Panc1 (cell line): Measurements from ENCODE around the gene GALNT15. TPM values are rescaled to one million over a fixed set of nuclear protein-coding genes. Genes with fewer than 3 reads are reported as not detected.

Experiments used
- ATAC-seq: fragments of 200-7000 bp; cut with Tn5 transposase; 2 replicates; pipeline ENCODE4 v1.9.1; 2020; ENCODE audit warnings: mild to moderate bottlenecking, moderate library complexity
- BruUV-seq: library from RNA; stranded (reverse); fragments of 400-500 nt; replicated peaks from 2 replicates; lab custom pipeline; 2021; lab: Mats Ljungman, UMichigan
- CTCF ChIA-PET: fragments of 300-600 bp; sonication (Branson Sonifier 250); formaldehyde crosslinking; loops from one replicate; lab custom pipeline; 2022; ENCODE audit warnings: antibody characterized with exemption; lab: Charles Lee
- POLR2A ChIA-PET: fragments of 300-600 bp; sonication (Branson Sonifier 250); formaldehyde crosslinking; loops from one replicate; lab custom pipeline; 2022; ENCODE audit warnings: antibody characterized with exemption; lab: Charles Lee
- DNase-seq: peaks from one replicate; pipeline ENCODE4 v3.0.0-alpha.2; 2010; ENCODE audit warnings: low read depth, low spot score
- H3K27ac ChIP-seq: 2 replicates; pipeline ENCODE4 v1.5.1; 2011; ENCODE audit warnings: mild to moderate bottlenecking, low read length, inconsistent platforms
- H3K27me3 ChIP-seq: fragments of 200-500 bp; sonication (Bioruptor generic); 2 replicates; pipeline ENCODE4 v1.6.0; 2014; ENCODE audit warnings: low read length, inconsistent platforms; ENCODE audit not compliant: control insufficient read depth, insufficient read depth
- H3K36me3 ChIP-seq: fragments of 200-500 bp; sonication (Bioruptor generic); 2 replicates; pipeline ENCODE4 v1.5.1; 2014; ENCODE audit warnings: inconsistent platforms, mild to moderate bottlenecking, low read length, moderate library complexity; ENCODE audit not compliant: control insufficient read depth, insufficient read depth
- H3K4me1 ChIP-seq: 2 replicates; pipeline ENCODE4 v1.5.1; 2011; ENCODE audit warnings: inconsistent platforms, mild to moderate bottlenecking, low read length, moderate library complexity; ENCODE audit not compliant: control insufficient read depth, insufficient read depth
- H3K4me3 ChIP-seq, 2 experiments: 2 replicates each; pipeline ENCODE4 v1.5.1; 2011 to 2012; ENCODE audit warnings: low read depth in 2 of 2, low read length in 2 of 2, mild to moderate bottlenecking in 2 of 2, inconsistent platforms in 1 of 2, moderate library complexity in 1 of 2
- H3K9me3 ChIP-seq: fragments of 200-500 bp; sonication (Bioruptor generic); 2 replicates; pipeline ENCODE4 v1.5.1; 2014; ENCODE audit warnings: low read depth, mild to moderate bottlenecking, inconsistent platforms, low read length, moderate library complexity; ENCODE audit not compliant: control insufficient read depth, insufficient read depth
- POLR2AphosphoS5 ChIP-seq: IDR thresholded peaks from 2 replicates; pipeline ENCODE4 v1.6.1; 2012; ENCODE audit warnings: mild to moderate bottlenecking, low read depth, low read length, moderate library complexity
- REST ChIP-seq, 2 experiments: IDR thresholded peaks; 2 replicates each; pipeline ENCODE4 v1.6.1; 2011 to 2012; ENCODE audit warnings: low read depth in 2 of 2, control low read depth in 1 of 2, low read length in 1 of 2, mild to moderate bottlenecking in 1 of 2, moderate library complexity in 1 of 2; ENCODE audit not compliant: insufficient read depth in 1 of 2
- SIN3A ChIP-seq: IDR thresholded peaks from 2 replicates; pipeline ENCODE4 v1.6.1; 2012; ENCODE audit warnings: low read depth, mild to moderate bottlenecking, low read length, moderate library complexity, borderline replicate concordance; ENCODE audit not compliant: insufficient read depth
- TCF7L2 ChIP-seq: IDR thresholded peaks from 2 replicates; pipeline ENCODE4 v1.6.1; 2011; ENCODE audit warnings: mild to moderate bottlenecking, low read depth, low read length, inconsistent platforms
- in situ Hi-C: cut with HindIII; loops from 2 replicates; pipeline ENCODE4 v1.10.0; 2016; ENCODE audit warnings: low sequenced_read_pairs, low pct_unique_long_range_greater_than_20kb
- intact Hi-C: fragments of 100-400 bp; cut with micrococcal nuclease; formaldehyde crosslinking; loops from one replicate; pipeline ENCODE4 v1.10.0; 2022; ENCODE audit not compliant: unreplicated experiment
- total RNA-seq: library from RNA; stranded (reverse); gene quantifications from one replicate; pipeline ENCODE4 v1.2.1, GENCODE V29; 2021; ENCODE audit not compliant: unreplicated experiment
- TF ChIP-seq, protein P1 (sequence below): fragments of 450-650 bp; IDR thresholded peaks from 2 replicates; pipeline ENCODE4 v1.5.1; 2017; ENCODE audit warnings: mild to moderate bottlenecking

GALNT15 gene
- total RNA-seq, 1 experiment from 2014 or later: 0.10 TPM

GRCh38 chr3:16236030-16236639 is 61.7 kb downstream of the GALNT15 start:
- Histone ChIP-seq H3K27me3 (no peaks in the 10 kb centered on the region), H3K36me3 (no peaks in the 10 kb centered on the region), H3K9me3 (no peaks in the 10 kb centered on the region), H3K4me1 (no peaks in the 10 kb centered on the region), H3K4me3 (no peak overlapping the region), H3K27ac (no peak overlapping the region)
- no peak for ATAC-seq
- no peak for DNase-seq
- no TSS peak for BruUV-seq
- CTCF ChIA-PET: no interaction called here
- intact Hi-C loops: no loop called here
- TF ChIP-seq SIN3A (no peak), REST (IDR thresholded peaks at IDR 0.05; ENCODE audit: insufficient read depth in 1 of 2, low read depth in 2 of 2, low read length in 1 of 2) (no peak), POLR2AphosphoS5 (no peak), TCF7L2 (no peak)
- TF ChIP-seq, protein P1, sequence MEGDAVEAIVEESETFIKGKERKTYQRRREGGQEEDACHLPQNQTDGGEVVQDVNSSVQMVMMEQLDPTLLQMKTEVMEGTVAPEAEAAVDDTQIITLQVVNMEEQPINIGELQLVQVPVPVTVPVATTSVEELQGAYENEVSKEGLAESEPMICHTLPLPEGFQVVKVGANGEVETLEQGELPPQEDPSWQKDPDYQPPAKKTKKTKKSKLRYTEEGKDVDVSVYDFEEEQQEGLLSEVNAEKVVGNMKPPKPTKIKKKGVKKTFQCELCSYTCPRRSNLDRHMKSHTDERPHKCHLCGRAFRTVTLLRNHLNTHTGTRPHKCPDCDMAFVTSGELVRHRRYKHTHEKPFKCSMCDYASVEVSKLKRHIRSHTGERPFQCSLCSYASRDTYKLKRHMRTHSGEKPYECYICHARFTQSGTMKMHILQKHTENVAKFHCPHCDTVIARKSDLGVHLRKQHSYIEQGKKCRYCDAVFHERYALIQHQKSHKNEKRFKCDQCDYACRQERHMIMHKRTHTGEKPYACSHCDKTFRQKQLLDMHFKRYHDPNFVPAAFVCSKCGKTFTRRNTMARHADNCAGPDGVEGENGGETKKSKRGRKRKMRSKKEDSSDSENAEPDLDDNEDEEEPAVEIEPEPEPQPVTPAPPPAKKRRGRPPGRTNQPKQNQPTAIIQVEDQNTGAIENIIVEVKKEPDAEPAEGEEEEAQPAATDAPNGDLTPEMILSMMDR: no peak
- POLR2A ChIA-PET: no interaction called here
- in situ Hi-C loops: no loop called here

GRCh38 chr3:16236856-16237393 is 62.4 kb downstream of the GALNT15 start:
- intact Hi-C loops: no loop called here
- no peak overlapping the region for H3K27ac ChIP-seq
- no TSS peak for BruUV-seq
- no peaks in the 10 kb centered on the region for H3K27me3 ChIP-seq
- H3K4me1 ChIP-seq: no peaks in the 10 kb centered on the region
- H3K4me3 ChIP-seq: no peak overlapping the region
- no peak for DNase-seq
- CTCF ChIA-PET: no interaction called here
- no peak for ATAC-seq
- no peak for TF ChIP-seq SIN3A
- in situ Hi-C loops: no loop called here
- POLR2A ChIA-PET: no interaction called here
- no peaks in the 10 kb centered on the region for H3K9me3 ChIP-seq
- H3K36me3 ChIP-seq: no peaks in the 10 kb centered on the region

DNA sequence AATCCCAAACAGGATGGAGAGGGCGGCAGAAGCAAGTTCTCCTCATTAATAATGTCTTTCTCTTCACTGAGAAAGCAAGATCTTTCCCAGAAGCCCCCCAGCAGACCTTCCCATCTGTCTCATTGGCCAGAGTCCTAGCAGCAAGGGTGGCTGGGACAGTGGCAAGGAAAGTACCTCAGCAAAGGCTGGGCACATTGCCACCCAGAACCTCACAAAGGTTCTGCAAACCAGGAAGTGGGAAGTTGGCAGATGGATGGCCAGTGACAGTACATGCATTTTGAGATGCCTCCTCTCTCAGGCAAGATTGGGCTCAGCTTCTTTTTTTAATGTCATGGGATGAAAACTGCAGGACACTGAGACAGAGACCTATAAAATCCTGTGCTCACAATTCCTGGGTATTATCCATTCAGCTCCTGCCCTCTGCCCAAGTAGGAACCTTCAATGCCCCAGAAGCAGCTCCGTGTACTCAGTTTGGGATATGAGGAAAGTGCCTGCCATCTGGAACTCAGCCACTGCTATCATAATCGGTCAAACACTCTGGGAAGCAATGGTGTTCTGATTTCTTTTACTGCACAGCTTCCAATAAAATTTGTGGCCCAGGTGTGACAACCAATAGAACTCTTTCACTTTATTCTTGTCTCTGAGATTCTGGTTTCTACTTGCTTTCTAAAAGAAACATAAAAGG is 64.7 kb downstream of the GALNT15 start:
- Histone ChIP-seq H3K9me3 (no peaks in the 10 kb centered on the region), H3K36me3 (no peaks in the 10 kb centered on the region), H3K4me1 (no peaks in the 10 kb centered on the region), H3K27ac (no peak overlapping the region), H3K4me3 (no peak overlapping the region), H3K27me3 (no peaks in the 10 kb centered on the region)
- no TSS peak for BruUV-seq
- no peak for ATAC-seq
- CTCF ChIA-PET: no interaction called here
- in situ Hi-C loops (no loop called here), intact Hi-C loops (no loop called here)
- DNase-seq: no peak
- no peak for TF ChIP-seq REST (IDR thresholded peaks at IDR 0.05; ENCODE audit: insufficient read depth in 1 of 2, low read depth in 2 of 2, low read length in 1 of 2)
- TF ChIP-seq SIN3A: no peak
- TF ChIP-seq, protein P1: no peak
- no peak for TF ChIP-seq TCF7L2
- TF ChIP-seq POLR2AphosphoS5: no peak
- POLR2A ChIA-PET: no interaction called here
